Measurements from ENCODE around the gene COX6B2. TPM values are rescaled to one million over a fixed set of nuclear protein-coding genes. Genes with fewer than 3 reads are reported as not detected.
A peak's percentile ranks its signal among the peaks of the same experiment; 100 is the strongest.

COX6B2 gene
- total RNA-seq, 4 donors from 2014 or later = 4.0 to 58.7 (median 21.0) TPM

GRCh38 chr19:55370305-55370988 lies 15.9 kb upstream of the COX6B2 start, which contains the start of gene IL11:
Gene IL11, minus strand, starts transcription at chr19:55370463. Its CDS starts 153 bp downstream, at chr19:55370310.
- no peak for TF ChIP-seq POLR2AphosphoS5 (IDR thresholded peaks at IDR 0.05)
- TF ChIP-seq EP300 (IDR thresholded peaks at IDR 0.05; ENCODE audit: low read depth) = no peak
- no peak for TF ChIP-seq POLR2A (IDR thresholded peaks at IDR 0.05)
- no peak for TF ChIP-seq CTCF (IDR thresholded peaks at IDR 0.05)
- DNase-seq = no peak
- 9 to 15% methylated on average over 11 to 29 of the region's 32 CpGs for WGBS, 2 donors (ENCODE audit: low coverage in 1 of 2)
- intact Hi-C loops (cut with DNase I; ENCODE audit: low total_unique reads) (no loop called here), in situ Hi-C loops (cut with MboI; ENCODE audit: low pct_ligation_motif_present in 1 of 4, low pct_unique_long_range_greater_than_20kb in 1 of 4, low sequenced_read_pairs in 3 of 4) (no loop called here)
- peaks cover 81% of the 10 kb centered on the region for H3K27me3 ChIP-seq
- no peaks in the 10 kb centered on the region for H3K36me3 ChIP-seq
- H3K9me3 ChIP-seq = no peaks in the 10 kb centered on the region
- peak within 1 kb of the TSS in 1 of 4 donors; percentile 41 for H3K27ac ChIP-seq
- H3K4me1 ChIP-seq = peaks cover 3 to 27% (median 18%) of the 10 kb centered on the region in 4 donors
- peak within 1 kb of the TSS in 2 of 4 donors; percentile 19 to 44 for H3K4me3 ChIP-seq

- Histone ChIP-seq H3K36me3 (no peaks in the 10 kb centered on the region), H3K27me3 (peaks cover 77% of the 10 kb centered on the region), H3K4me1 (peaks cover 3 to 27% (median 18%) of the 10 kb centered on the region in 4 donors), H3K27ac (peak overlapping the region in 1 of 4 donors; percentile 41), H3K9me3 (no peaks in the 10 kb centered on the region), H3K4me3 (peak overlapping the region in 2 of 4 donors; percentile 19 to 44)
- TF ChIP-seq POLR2AphosphoS5 (IDR thresholded peaks at IDR 0.05) (no peak), CTCF (IDR thresholded peaks at IDR 0.05) (no peak), EP300 (IDR thresholded peaks at IDR 0.05; ENCODE audit: low read depth) (no peak), POLR2A (IDR thresholded peaks at IDR 0.05) (no peak)
- WGBS, 2 donors (ENCODE audit: low coverage in 1 of 2) = 2% methylated on average over 33 of the region's 59 CpGs; no CpG with 5 or more reads in 1 of the 2 donors
- DNase-seq = no peak
- intact Hi-C loops (cut with DNase I; ENCODE audit: low total_unique reads) (no loop called here), in situ Hi-C loops (cut with MboI; ENCODE audit: low pct_ligation_motif_present in 1 of 4, low pct_unique_long_range_greater_than_20kb in 1 of 4, low sequenced_read_pairs in 3 of 4) (no loop called here)
These were observed 15.3 kb upstream of the COX6B2 start for GRCh38 chr19:55369653-55370304.

GRCh38 chr19:55368701-55369563 lies 14.4 kb upstream of the COX6B2 start:
- Histone ChIP-seq H3K27me3 (peaks cover 69% of the 10 kb centered on the region), H3K4me1 (peaks cover 3 to 22% (median 15%) of the 10 kb centered on the region in 4 donors), H3K27ac (no peak overlapping the region), H3K4me3 (peak overlapping the region in 2 of 4 donors; percentile 12 to 35), H3K9me3 (no peaks in the 10 kb centered on the region), H3K36me3 (no peaks in the 10 kb centered on the region)
- DNase-seq = no peak
- in situ Hi-C loops (cut with MboI; ENCODE audit: low pct_ligation_motif_present in 1 of 4, low pct_unique_long_range_greater_than_20kb in 1 of 4, low sequenced_read_pairs in 3 of 4) (no loop called here), intact Hi-C loops (cut with DNase I; ENCODE audit: low total_unique reads) (no loop called here)
- 8% methylated on average over 48 of the region's 54 CpGs; no CpG with 5 or more reads in 1 of the 2 donors for WGBS, 2 donors (ENCODE audit: low coverage in 1 of 2)
- no peak for TF ChIP-seq CTCF (IDR thresholded peaks at IDR 0.05)
- no peak for TF ChIP-seq POLR2A (IDR thresholded peaks at IDR 0.05)
- TF ChIP-seq POLR2AphosphoS5 (IDR thresholded peaks at IDR 0.05) = no peak
- TF ChIP-seq EP300 (IDR thresholded peaks at IDR 0.05; ENCODE audit: low read depth) = no peak

GRCh38 chr19:55368106-55368505 lies 13.6 kb upstream of the COX6B2 start:
- no peak for DNase-seq
- TF ChIP-seq POLR2AphosphoS5 (IDR thresholded peaks at IDR 0.05) (no peak), EP300 (IDR thresholded peaks at IDR 0.05; ENCODE audit: low read depth) (no peak), CTCF (IDR thresholded peaks at IDR 0.05) (no peak), POLR2A (IDR thresholded peaks at IDR 0.05) (no peak)
- in situ Hi-C loops (cut with MboI; ENCODE audit: low pct_ligation_motif_present in 1 of 4, low pct_unique_long_range_greater_than_20kb in 1 of 4, low sequenced_read_pairs in 3 of 4) = no loop called here
- 72% methylated on average over 10 of the region's 16 CpGs; no CpG with 5 or more reads in 1 of the 2 donors for WGBS, 2 donors (ENCODE audit: low coverage in 1 of 2)
- peaks cover 61% of the 10 kb centered on the region for H3K27me3 ChIP-seq
- intact Hi-C loops (cut with DNase I; ENCODE audit: low total_unique reads) = no loop called here
- H3K9me3 ChIP-seq = no peaks in the 10 kb centered on the region
- H3K4me1 ChIP-seq = peaks cover 3 to 17% (median 14%) of the 10 kb centered on the region in 4 donors
- no peak overlapping the region for H3K4me3 ChIP-seq
- no peaks in the 10 kb centered on the region for H3K36me3 ChIP-seq
- H3K27ac ChIP-seq = no peak overlapping the region
